ENCODE results near the gene DCC.

Gene DCC

DNA sequence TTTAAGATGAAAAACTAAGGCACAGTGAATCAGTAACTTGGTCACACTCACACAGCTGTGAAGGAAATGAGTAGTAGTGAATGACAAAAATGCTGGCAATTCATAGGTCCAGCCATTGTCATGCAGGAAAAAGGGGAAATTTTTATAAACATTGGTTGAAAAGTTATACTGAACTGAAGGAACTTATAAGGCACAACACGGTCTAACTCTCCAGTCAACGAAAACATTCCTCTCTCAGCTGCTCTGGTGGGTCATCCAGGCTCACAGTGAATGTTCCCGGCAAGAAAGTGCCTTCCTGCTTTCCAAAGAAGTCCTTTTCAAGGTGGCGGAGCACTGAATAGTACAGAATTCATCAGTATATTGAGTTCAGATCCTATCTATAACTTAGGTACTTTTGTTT is 476.1 kb downstream of the DCC start:
- DNase-seq (ENCODE audit: low read depth) = no peak

- DNase-seq (ENCODE audit: low read depth) = no peak
Observed at GRCh38 chr18:52822160-52822559, 482.2 kb downstream of the DCC start.

DNA sequence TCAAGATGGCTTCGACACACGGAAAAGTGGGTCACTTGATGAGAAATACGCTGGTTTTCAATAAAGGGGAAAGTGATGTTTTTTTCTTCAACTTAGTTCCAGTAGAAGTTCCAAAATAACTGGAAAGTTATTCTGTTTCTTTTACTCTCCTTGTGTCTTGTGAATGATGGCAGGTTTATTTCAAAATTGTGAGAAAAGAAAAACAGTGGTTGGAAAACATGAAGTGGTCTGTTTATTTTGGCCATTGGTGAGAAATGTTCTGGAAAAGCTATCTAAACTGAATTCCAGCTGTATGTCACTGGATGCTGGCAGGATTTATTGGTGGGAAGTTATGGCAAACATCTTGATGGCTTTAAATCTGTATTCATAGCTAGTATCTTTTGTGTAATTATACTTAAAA is 484.1 kb downstream of the DCC start:
- DNase-seq (ENCODE audit: low read depth) = no peak

GRCh38 chr18:52826994-52827393 is 487.0 kb downstream of the DCC start:
- DNase-seq (ENCODE audit: low read depth) = no peak

- DNase-seq (ENCODE audit: low read depth) = no peak
Observed at GRCh38 chr18:52829320-52829719, 489.3 kb downstream of the DCC start.

DNA sequence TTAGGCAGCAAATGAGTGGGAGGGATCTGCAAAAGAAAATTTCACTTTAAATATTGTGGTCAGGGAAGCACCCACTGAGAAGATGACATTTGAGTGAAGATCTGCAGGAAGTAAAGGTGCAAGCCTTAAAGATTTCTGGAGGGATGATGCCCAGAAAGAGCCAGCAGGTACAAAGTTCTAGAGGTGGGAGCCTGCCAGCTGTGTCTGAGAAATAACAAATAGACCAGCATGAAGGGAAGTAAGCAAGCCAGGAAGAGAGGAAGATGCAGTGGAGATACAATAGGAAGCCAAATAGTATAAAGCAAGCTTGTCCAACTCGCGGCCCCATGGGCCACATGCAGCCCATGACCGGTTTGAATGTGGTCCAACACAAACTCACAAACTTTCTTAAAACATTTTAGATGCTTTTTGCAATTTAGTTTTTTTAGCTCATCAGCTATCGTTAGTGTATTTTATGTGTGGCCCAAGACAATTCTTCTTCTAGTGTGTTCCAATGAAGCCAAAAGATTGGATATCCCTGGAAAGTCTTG is 489.9 kb downstream of the DCC start:
- no peak for DNase-seq (ENCODE audit: low read depth)

DNA sequence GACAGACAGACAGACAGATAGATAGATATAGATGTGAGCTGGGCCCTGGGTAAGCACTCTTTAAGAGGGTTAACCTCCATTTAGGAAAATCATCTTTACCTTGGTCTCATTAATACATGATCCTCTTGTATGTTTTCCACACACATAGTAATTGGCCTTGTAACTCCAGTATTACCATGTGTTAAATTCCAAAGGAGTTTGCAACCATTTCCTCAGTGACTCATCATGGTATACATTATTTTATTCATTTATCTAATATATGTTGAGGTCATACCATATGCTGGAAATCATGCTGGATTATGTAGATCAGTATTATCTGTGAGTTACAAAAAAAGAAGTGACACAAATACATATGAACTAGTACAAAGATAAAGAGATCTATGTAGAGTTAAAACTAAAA is 504.3 kb downstream of the DCC start:
- no peak for DNase-seq (ENCODE audit: low read depth)

GRCh38 chr18:52845036-52845435 is 505.0 kb downstream of the DCC start:
- no peak for DNase-seq (ENCODE audit: low read depth)

DNA sequence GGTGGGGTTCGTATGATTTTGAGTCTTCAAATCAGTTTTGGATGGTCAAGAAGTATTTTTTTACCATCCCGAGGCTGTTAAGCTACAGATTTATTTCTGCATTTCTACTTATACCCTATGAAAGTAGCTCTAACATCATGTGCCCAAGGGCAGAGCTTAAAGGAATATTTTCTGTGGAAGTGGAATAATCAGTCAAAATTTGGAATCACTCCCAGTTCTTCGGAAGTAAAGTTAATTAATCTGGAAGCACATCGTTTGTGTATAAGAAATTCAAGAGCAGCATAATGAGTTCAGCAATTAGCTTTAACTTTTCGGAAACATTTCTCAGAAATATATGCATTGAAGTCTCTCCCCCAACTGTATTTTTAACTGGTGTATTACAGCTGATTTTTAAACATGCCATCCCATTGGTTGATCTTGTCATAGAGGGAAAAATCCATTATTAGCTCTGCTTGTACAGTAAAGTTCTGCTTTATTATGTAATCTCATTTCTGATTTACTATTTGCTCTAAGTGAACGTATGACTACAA is 510.1 kb downstream of the DCC start:
- no peak for DNase-seq (ENCODE audit: low read depth)

- no peak for DNase-seq (ENCODE audit: low read depth)
Observed at GRCh38 chr18:52861558-52861957, 521.6 kb downstream of the DCC start.

GRCh38 chr18:52869349-52869923 is 529.4 kb downstream of the DCC start:
- no peak for DNase-seq (ENCODE audit: low read depth)

DNA sequence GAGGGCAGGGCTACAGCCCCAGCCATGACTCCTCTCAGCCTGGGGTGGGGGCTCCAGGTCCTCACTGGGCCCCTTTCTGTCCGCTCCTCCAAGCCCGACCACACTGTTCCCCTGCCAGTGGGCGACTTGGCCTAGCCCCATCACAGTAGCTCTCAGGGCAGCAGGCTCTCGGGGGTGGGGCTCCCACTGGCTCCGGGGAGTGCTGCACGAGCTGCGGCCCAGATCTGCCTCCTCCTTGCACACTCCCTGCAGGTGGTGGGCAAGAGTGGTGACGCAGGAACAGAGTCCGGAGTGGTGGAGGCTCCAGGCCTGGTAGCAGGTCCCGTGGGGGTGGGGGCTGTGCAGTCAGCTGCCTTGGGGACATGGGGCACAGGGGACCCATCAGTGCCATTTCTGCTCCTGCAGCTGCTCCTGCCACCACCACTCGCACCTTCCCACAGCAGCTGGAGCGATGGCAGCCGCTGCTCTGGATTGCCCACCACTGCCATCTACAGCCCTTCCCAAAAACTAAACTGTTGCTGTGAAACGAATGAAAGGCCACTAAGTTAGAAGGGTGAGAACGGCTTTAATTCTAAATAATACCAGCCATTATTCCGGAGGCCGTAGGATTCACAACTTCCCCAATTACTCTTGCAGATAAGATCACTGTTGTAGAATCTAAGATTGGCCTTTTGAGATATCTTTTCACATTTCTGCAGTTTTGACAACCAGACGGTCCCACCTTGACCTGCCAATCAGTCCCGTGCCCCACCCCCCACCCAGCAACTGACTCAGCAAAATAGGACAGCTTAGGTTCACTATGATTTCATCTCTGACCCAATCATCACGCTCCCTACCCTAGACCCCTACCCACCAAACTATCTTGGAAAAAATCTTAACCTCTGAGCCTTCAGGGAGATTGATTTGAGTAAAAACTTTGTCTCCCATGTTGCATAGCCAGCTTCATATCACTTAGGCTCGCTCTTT is 530.2 kb downstream of the DCC start:
- DNase-seq (ENCODE audit: low read depth) = no peak

DNA sequence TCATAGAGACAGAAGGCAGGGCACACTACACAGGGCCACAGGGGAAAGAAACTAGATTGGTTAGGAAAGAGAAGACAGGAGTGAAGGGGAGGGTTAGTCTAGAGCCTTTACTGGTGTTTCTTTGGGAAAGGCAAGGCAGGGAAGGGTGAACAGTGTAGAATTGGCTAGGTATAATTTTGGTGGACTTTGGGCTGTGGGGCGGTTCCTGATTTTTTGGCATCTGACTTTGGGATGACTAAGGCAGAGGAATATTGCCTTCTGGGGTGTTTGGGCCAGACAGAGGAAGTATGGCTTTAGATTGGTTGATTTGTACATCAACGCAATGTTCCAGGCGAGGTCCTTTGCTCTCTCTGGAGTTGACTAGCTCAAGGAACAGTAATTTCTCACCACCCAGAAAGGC is 534.8 kb downstream of the DCC start:
- no peak for DNase-seq (ENCODE audit: low read depth)

- DNase-seq (ENCODE audit: low read depth) = no peak
Observed at GRCh38 chr18:52875725-52876124, 535.7 kb downstream of the DCC start.

GRCh38 chr18:52888014-52888413 is 548.0 kb downstream of the DCC start:
- DNase-seq (ENCODE audit: low read depth) = no peak

GRCh38 chr18:52894801-52895200 is 554.8 kb downstream of the DCC start:
- DNase-seq (ENCODE audit: low read depth) = no peak

- DNase-seq (ENCODE audit: low read depth) = no peak
Observed at GRCh38 chr18:52897611-52898484, 557.9 kb downstream of the DCC start.

- no peak for DNase-seq (ENCODE audit: low read depth)
Observed at GRCh38 chr18:52898485-52899058, 558.6 kb downstream of the DCC start.

DNA sequence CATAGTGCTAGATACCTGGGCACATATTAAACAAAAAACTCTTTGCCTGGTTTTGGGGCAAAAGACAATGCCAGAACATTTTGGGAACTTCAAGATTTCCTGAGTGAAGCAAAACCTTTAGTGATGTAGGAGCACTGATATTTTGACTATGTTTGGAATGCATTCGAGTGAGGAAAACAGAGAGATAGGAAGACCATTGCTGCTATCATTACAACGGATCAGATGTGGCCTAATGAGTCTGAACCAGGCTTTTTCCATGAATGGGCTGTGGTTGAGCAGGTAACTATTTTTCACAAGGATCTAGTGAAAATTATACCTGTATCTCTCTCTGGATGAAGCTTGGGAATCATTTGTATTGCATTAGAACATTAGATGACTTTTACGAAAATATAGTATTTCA is 562.2 kb downstream of the DCC start:
- no peak for DNase-seq (ENCODE audit: low read depth)

DNA sequence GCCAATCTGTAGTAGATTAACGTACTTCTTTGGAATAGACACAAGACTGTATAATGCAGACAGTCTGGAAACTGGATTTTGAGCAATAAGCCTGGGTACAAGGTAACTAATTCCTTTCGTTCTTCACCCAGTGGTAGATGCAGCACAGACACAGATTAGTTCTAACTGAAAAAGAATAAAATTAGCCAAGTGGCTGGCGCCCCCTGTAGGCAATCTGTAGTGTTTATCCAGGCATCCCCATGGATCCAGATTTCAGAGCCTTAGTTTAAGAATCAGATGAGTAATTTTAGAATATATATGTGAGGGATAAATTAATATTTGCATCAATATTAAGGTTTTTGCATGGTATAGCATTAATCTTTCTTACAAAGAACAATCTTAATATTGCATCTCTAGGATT is 563.9 kb downstream of the DCC start:
- no peak for DNase-seq (ENCODE audit: low read depth)

DNA sequence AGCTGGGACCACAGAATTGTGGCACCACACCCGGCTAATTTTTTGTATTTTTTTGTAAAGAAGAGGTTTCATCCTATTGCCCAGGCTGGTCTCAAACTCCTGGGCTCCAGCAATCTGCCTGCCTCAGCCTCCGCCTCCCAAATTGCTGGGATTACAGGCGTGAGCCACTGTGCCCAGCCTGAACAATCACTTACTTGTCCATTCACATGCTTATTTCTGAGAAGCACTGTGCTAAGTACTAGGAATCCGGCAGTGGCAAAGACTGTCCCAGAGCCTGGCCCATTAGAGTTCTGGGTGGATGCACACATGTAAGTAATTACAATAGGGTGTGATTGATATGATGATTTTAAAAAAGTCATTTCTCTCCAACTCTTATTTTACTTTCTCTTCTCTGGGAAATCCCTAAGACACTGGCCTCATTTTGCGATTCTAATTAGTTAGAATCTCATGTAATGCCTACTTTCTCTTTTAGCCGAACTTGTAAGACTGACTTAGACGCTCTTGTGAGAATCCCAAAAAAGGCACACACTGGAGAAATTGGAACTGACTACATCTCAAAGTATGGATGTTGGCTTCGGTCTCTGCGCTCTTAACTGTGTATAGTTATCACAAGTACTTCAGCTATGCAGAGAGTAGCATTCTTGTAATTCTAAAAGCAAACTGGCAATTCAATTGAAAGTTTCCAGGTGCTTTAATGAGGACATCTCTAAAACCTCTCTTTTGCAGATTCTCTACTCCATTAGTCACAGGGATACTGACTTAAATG is 567.7 kb downstream of the DCC start:
- no peak for DNase-seq (ENCODE audit: low read depth)
